Measurements from ENCODE around the gene MMEL1. TPM values are rescaled to one million over a fixed set of nuclear protein-coding genes. Genes with fewer than 3 reads are reported as not detected.

The MMEL1 gene
- total RNA-seq, 6 donors from 2014 or later, result 2.9 to 5.5 (median 5.1) TPM; not detected in 2

GRCh38 chr1:2633366-2633935 is 635 bp upstream of the MMEL1 start:
- Histone ChIP-seq H3K4me3 (no peak overlapping the region), H3K36me3 (no peaks in the 10 kb centered on the region), H3K4me1 (peaks cover 6 to 10% (median 7%) of the 10 kb centered on the region in 4 donors), H3K9me3 (peaks cover 0 to 8% (median 4%) of the 10 kb centered on the region in 4 donors), H3K27me3 (peaks cover 0 to 32% (median 17%) of the 10 kb centered on the region in 4 donors), H3K27ac (no peak overlapping the region)
- WGBS, 2 donors, result 72% methylated on average over 2 to 11 of the region's 12 CpGs
- DNase-seq (no peak), ATAC-seq (ENCODE audit: low FRiP score in 2 of 2) (no peak)
- TF ChIP-seq CTCF (IDR thresholded peaks at IDR 0.05), result no peak
- TF ChIP-seq POLR2AphosphoS5 (IDR thresholded peaks at IDR 0.05), result no peak
- no peak for TF ChIP-seq EP300 (IDR thresholded peaks at IDR 0.05)
- no peak for TF ChIP-seq POLR2A (IDR thresholded peaks at IDR 0.05)

GRCh38 chr1:2632051-2632430 is 775 bp downstream of the MMEL1 start:
- Histone ChIP-seq H3K4me3 (no peak overlapping the region), H3K27me3 (peaks cover 0 to 42% (median 25%) of the 10 kb centered on the region in 4 donors), H3K27ac (no peak overlapping the region), H3K4me1 (peaks cover 6 to 15% (median 8%) of the 10 kb centered on the region in 4 donors), H3K9me3 (peaks cover 0 to 6% (median 3%) of the 10 kb centered on the region in 4 donors), H3K36me3 (no peaks in the 10 kb centered on the region)
- no peak for ATAC-seq (ENCODE audit: low FRiP score in 2 of 2)
- WGBS, 2 donors, result 62 to 63% methylated on average over 8 of the region's 8 CpGs
- no peak for TF ChIP-seq EP300 (IDR thresholded peaks at IDR 0.05)
- TF ChIP-seq POLR2A (IDR thresholded peaks at IDR 0.05), result no peak
- TF ChIP-seq CTCF (IDR thresholded peaks at IDR 0.05), result no peak
- no peak for TF ChIP-seq POLR2AphosphoS5 (IDR thresholded peaks at IDR 0.05)
- peak in 1 of 2 donors; percentile 43 for DNase-seq

GRCh38 chr1:2631136-2632050 is 1.4 kb downstream of the MMEL1 start:
- TF ChIP-seq CTCF (IDR thresholded peaks at IDR 0.05) (no peak), POLR2AphosphoS5 (IDR thresholded peaks at IDR 0.05) (no peak), POLR2A (IDR thresholded peaks at IDR 0.05) (no peak), EP300 (IDR thresholded peaks at IDR 0.05) (no peak)
- Histone ChIP-seq H3K27me3 (peaks cover 0 to 42% (median 25%) of the 10 kb centered on the region in 4 donors), H3K4me3 (no peak overlapping the region), H3K36me3 (no peaks in the 10 kb centered on the region), H3K27ac (no peak overlapping the region), H3K4me1 (peaks cover 6 to 15% (median 8%) of the 10 kb centered on the region in 4 donors), H3K9me3 (no peaks in the 10 kb centered on the region)
- DNase-seq (peak in 1 of 2 donors; percentile 49), ATAC-seq (ENCODE audit: low FRiP score in 2 of 2) (no peak)
- 72 to 77% methylated on average over 19 to 22 of the region's 24 CpGs for WGBS, 2 donors

GRCh38 chr1:2630498-2631135 is 2.2 kb downstream of the MMEL1 start:
- Histone ChIP-seq H3K27me3 (peaks cover 0 to 42% (median 25%) of the 10 kb centered on the region in 4 donors), H3K9me3 (no peaks in the 10 kb centered on the region), H3K27ac (no peak overlapping the region), H3K4me3 (no peak overlapping the region), H3K4me1 (peaks cover 6 to 15% (median 8%) of the 10 kb centered on the region in 4 donors), H3K36me3 (no peaks in the 10 kb centered on the region)
- no peak for TF ChIP-seq EP300 (IDR thresholded peaks at IDR 0.05)
- no peak for TF ChIP-seq CTCF (IDR thresholded peaks at IDR 0.05)
- no peak for TF ChIP-seq POLR2AphosphoS5 (IDR thresholded peaks at IDR 0.05)
- TF ChIP-seq POLR2A (IDR thresholded peaks at IDR 0.05), result no peak
- WGBS, 2 donors, result 88 to 90% methylated on average over 35 of the region's 35 CpGs
- ATAC-seq (ENCODE audit: low FRiP score in 2 of 2) (no peak), DNase-seq (peak in 1 of 2 donors; percentile 6)
